Right ventricle myocardium inferior (tissue), 1 donor: ENCODE measurements around the gene SCIN. TPM values are rescaled to one million over a fixed set of nuclear protein-coding genes. Genes with fewer than 3 reads are reported as not detected.
"Not testable (repeated sequence)": the region's sequence is repeated elsewhere in the genome, so short reads cannot be mapped to it uniquely, and the experiment has no call there.

Experiments used
- ATAC-seq: fragments of 200-7000 bp; cut with Tn5 transposase; one replicate; pipeline ENCODE4 v1.9.1; 2020; ENCODE audit warnings: mild to moderate bottlenecking, moderate library complexity
- DNase-seq: peaks from one replicate; pipeline ENCODE4 v3.0.0; 2021; ENCODE audit errors: missing footprints
- intact Hi-C: fragments of 100-400 bp; cut with DNase I; formaldehyde crosslinking; loops from one replicate; pipeline ENCODE4 v1.11.0; 2022
- total RNA-seq: library from RNA; stranded (reverse); fragmentation: NEBNext Ultra II Directional; extraction: Animal tissue kit (Norgen Biotek cat#: 25700); gene quantifications from one replicate; pipeline ENCODE4 v1.2.1, GENCODE V29; 2021
- donor health status: DM: no; HTN: yes; CAD: no; lungs with severe emphysema.

The SCIN gene
- total RNA-seq, 1 donor from 2014 or later: 0.08 TPM

DNA sequence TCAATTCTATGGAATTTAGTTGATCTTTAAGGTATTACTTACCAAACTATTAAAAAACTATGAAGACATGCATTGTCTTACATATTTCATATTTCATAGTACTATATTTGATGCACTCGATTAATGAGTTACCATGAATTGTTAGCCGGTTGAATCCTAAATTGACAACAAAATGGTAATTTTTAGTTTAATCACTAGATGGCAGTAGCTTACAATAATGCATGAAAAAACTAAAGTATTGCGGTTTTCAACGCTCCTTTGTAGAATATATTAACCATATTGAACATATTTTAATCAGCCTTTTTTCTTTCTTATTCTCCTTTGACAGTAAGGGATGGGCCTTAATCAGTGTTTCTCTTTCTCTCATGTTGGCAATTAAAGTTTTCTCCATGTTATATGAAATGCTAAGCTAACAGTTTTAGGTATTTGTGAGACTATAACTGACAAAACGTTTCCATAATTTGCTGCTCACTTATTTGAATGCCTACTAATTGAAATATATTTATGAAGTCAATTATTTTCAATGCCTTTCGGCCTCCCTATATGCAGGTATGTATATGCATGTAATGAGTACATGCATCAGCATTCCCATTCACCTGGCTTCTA, 68.4 kb downstream of the SCIN start:
- intact Hi-C loops: loop anchor here (2.0 to 5.0 kb wide), 2 partner anchors 48 to 624 kb away; partner anchors contain the start of gene ARL4A
- ATAC-seq: no peak

DNA sequence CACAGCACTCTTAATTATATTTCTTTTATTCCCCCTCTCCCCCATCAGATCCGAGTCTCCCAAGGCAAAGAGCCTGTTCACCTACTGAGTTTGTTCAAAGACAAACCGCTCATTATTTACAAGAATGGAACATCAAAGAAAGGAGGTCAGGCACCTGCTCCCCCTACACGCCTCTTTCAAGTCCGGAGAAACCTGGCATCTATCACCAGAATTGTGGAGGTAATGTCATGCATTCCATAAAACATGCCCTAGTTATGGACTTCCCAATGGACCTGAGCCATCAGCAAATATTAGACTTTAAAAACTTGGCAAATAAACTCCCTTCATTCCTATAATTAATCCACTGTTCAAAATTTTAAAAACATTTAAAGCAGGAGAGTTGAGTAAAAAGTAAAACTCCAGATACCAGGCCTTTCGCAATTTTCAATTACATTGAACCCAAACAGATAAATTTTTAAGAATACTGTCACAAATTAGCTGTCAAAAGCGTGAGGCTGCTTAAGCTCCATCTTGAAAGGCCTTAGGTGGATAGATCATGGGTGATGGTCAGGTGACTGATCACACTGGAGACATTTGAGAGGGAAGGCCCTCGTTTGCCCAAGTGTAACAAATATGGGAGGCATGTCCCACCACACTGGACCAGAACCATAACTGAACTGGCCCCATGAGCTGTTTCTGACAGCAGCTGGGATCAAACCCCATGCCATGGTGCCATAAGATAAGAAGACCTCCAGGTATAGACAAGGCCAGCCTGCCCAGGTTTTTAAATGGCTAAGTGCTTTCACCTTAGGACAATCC, 70.0 kb downstream of the SCIN start:
- ATAC-seq (no peak), DNase-seq (no peak)
- intact Hi-C loops: no loop called here

More for the DNA sequence above, 68.4 kb downstream of the SCIN start:
- DNase-seq: no peak

DNA sequence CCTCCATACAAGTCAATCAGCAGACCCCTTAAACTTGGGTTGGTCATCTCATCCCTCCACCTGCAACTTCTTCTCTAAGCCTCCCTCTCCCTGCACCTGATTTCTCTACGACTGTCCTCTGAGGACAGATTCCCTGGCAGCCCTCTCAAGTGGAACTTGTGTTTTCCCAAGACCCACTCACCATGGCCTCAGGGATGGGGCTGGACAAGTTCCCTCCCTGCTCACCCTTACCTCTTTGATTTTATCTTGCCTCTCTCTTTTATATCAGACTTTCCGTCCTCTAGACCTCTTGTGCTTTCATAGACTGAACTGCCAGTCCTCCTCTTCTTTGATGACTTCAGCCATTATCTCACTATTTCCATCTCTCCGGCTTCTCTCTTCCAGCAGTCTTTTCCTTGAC, 70.7 kb downstream of the SCIN start:
- intact Hi-C loops: no loop called here
- ATAC-seq: no peak
- no peak for DNase-seq

DNA sequence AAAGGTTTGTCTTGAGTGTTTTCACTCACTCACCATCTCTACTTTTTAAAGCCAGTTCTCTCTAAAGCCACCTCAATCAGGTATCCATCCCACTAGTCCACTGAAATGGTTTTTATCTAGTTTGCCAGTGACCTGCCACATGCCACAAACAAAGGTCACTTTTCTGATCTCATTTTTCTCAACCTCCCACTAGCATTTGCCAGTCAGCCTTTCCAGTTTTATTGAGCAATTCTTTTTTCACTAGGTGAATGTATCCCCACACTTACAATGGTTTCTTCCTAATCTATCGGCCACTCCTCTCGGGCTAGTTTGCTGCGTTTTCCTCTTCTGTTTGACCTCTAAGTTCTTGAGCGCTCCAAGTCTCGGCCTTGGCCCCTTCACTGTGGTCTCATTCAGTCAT, 72.0 kb downstream of the SCIN start:
- no peak for ATAC-seq
- intact Hi-C loops: no loop called here
- DNase-seq: no peak

DNA sequence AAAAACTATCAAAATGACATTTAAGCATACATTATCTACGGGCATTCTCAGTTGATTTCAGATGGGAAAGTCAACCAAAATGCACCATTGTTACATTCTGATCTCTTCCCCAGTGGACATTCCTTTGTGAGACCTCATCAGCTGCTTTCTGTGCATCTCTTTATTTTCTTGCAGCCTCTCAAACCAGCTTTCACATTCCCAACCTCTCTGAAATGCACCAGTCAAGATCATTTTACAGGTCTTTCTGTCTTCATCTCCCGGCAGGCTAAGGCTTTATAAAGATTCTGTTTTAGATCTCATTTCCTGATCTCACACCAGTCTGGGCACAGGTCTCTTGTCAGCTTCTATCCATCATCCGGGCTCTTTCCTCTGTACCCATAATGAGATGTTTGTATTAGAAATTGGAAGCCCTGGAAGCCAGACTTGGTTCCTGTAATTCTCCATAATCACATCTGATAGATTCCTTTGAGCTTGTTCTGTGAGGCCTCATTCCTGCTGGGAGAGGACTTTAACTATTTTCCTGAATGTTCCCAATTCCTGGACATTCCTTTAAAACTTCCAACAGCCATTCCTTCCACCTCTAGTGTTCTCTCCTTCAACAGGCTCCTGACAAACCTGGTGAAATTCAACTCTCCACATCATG, 72.6 kb downstream of the SCIN start:
- intact Hi-C loops: no loop called here
- DNase-seq (no peak), ATAC-seq (no peak)

DNA sequence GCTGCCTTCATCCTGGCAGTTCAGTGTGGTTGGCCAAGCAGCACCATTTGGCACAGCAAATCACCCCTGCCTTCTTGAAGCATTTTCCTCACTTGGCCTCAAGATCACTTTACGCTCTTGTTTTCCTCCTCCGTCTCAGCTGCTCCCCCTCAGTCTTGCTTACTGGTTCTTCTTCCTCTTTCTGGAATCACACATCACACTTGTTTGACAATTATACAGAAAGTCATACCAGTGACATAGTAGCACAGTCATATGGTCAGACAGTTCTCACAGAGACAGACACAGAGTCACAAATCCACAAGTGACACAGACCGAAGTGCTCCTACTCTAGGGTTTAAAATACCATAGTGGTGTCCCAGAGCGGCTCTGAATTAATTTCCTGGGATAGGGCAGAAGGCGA, 73.1 kb downstream of the SCIN start:
- intact Hi-C loops: no loop called here
- no peak for ATAC-seq
- no peak for DNase-seq

DNA sequence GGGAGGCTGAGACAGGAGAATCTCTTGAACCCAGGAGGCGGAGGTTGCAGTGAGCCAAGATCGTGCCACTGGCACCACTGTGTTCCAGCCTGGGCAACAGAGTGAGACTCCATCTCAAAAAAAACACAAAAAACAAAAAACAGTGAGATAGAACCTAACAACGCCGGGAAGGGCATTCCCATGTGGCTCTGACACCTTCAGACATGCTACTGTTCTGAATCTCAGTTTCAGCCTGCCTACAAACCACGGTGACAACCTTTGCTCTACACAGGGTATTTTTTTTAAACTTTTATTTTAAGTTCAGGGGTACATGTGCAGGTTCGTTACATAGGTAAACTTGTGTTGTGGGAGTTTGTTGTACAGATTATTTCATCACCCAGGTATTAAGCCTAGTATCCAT, 74.7 kb downstream of the SCIN start:
- intact Hi-C loops, ATAC-seq, DNase-seq: not testable (repeated sequence)

DNA sequence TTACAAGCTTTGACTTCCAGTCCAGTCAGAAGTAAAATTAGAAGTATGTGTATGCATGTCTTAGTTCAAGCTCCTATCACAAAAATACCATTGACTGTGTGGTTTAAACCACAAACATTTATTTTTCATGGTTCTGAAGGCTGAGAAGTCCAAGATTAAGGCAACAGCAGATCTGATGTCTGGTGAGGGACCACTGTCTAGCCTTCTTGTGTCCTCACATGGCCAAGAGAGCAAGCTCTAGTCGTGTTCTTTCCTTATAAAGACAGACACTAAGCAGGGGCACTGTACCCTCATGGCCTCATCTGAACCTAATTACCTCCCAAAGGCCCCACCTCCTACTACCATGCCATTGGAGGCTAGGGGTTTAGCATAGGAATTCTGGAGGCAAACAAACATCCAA, 75.6 kb downstream of the SCIN start:
- DNase-seq: no peak
- intact Hi-C loops: no loop called here
- ATAC-seq: no peak

DNA sequence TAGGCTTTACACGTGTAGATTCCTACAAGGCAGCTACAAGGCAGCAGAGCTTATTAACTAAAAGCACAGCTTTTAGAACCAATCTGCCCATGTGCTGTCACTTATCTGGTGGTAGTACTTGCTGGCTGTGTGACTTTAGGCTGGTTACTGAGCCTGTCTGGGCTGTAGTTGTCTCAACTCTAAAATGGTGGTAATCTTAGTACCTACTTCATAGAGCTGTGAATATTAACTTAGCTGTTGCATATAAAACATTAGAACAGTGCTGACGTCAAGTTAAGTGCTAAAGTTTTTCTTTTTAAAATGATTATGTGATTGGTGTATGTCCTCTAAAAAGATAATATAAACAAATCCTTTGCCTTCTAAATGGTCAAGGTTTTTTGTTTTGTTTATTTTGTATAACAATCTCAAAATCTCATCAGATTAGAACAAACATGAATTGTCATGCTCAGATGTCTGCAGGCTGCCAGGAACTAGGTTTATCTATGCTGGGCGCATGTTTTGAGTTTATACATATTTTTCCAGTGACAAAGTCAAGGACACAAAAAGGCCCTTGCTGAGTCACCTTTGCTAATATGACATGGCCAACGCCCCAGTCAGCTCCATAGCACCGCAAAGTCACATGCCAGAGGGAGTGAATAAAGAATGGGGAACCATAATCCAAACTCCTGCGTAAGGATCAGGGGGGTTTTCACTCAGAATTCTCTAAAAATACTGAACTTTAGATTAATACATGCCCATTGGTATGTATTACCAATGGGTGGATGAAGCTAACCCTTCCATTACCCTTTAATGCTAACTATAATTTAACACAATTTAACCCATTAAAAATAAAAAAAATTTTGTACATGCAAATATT, 77.1 kb downstream of the SCIN start:
- intact Hi-C loops: no loop called here

DNA sequence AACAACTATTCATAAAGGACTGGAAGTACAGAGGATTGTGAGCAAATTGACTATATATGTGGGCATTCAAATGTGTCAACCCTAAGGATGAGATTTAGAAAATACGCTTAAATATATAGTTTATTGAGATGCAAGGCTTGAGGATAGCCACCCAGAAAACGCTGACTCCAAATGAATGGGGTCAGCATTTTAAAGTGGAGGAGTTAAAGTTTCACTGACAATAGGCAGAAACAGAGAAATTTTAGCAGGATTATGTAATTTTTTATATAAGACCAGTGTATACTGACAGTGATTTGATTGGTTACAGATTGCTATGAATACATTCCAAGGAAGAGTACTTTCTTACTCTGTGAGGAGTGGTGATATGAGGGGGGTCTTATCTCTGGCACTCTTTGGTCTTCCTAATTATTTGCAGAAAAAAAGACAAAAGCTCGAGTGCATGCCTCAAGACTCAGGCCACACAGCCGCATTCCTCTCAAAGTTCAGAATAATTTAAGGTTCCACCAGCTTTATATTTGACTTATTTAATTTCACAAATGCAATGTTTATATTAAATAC, 78.3 kb downstream of the SCIN start:
- ATAC-seq (no peak), DNase-seq (no peak)
- intact Hi-C loops: no loop called here

More for the DNA sequence above, 77.1 kb downstream of the SCIN start:
- ATAC-seq (no peak), DNase-seq (no peak)

DNA sequence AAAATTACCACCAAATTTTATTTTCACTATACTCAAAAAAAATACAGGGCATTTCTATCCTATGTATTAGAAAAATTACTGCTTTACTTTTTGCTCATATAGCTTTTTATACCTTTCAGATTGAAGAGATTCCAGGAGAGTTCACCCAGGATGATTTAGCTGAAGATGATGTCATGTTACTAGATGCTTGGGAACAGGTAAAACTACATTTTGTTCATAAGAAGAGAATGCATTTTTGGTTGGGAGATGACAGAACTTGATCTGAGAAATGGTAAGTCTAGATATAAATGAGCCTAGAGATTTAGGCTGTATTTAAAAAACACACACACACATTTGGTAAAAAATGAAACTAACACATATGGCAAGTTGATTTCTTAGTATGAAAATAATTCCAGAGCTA, 78.8 kb downstream of the SCIN start:
- no peak for DNase-seq
- ATAC-seq: no peak
- intact Hi-C loops: no loop called here

DNA sequence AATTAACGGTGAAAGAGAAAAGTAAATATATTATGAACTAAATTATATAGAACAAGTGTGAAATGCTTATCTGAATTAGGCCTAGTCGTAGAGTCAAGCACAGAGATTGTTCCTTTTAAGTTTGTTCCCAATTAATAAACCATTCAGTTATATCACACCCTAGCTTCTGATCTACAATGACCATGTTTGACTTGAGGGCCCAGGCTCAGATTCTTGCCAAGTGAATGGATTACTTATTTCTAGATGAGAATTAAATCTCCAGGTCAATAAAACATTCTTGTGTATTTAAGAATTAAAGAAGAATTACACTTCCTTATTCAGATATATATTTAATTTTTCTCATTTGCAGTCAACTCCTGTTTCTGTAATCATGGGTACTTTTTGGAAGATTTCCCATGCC, 79.6 kb downstream of the SCIN start:
- DNase-seq (no peak), ATAC-seq (no peak)
- intact Hi-C loops: no loop called here

DNA sequence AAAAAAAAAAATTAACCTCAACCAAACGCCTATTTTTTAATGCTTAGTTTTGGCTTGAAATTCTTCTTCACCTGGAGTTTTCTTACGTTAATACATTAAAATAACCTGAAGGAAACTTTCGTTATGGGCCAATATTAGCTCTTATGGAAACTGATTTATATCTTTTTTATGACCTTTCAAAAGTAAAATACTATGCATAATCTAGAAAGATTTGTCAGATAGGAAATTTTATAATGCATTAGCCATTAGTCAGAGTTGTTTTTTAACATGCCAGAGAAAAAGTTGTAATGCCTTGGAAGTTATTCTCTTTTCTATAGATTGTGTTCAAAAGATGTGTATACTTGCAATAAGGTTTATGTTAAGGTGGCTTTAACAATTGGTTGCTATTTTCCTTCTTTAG, 82.6 kb downstream of the SCIN start:
- no peak for ATAC-seq
- no peak for DNase-seq
- intact Hi-C loops: no loop called here

DNA sequence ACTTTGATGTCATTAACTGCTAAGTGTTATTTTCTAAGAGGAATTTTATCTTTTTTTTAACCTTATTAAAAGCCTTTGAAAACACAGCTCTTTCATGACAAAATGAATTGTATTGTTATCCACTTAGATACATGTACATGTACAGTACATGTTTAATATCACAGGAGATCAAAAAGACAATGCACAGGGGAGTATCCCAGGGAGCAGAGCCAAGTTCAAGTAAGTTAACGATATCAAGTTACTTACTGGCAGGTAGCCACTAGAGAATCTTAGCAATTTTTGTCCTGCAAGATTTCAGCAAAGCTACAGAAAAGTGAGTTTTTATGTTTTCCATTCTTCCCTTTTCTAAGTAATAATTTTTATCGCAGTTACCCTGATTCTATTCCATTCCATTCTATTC, 83.0 kb downstream of the SCIN start:
- intact Hi-C loops: no loop called here
- DNase-seq: no peak
- ATAC-seq: no peak

DNA sequence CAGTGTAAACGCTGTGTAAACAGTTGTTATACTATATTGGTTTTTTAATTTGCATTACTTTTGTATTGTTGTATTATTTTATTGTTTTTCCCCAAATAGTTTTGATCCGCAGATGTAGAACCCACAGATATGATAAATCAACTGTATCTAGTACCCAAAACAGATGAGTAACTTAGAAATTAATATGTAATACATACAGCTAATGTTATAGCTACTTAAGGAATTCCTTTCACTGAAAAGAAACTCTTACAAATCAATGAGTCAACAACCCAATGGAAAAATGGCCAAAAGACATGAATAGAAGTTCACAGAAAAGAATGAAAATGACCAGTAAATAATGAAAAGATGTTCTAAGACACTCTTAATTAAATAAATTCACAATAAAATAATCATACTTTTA, 84.6 kb downstream of the SCIN start:
- ATAC-seq (no peak), DNase-seq (no peak)
- intact Hi-C loops: no loop called here

DNA sequence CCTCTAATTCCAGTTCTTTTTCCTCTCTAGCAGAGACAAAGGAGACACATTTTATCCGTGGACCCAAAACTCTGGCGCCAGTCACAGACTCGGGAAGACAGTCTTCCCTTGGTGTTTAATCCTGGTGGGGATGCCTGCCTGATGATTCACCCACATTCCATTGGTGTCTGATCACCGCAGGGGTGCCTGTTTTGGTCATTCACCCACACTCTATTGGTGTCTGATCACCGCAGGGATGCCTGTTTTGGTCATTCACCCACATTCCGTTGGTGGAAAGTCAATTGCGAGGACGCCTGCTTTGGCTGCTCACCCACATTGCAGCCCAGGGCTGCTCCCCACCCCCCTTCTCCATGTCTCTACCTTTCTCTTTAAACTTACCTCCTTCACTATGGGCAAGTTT, 89.9 kb downstream of the SCIN start:
- DNase-seq, intact Hi-C loops, ATAC-seq: not testable (repeated sequence)

DNA sequence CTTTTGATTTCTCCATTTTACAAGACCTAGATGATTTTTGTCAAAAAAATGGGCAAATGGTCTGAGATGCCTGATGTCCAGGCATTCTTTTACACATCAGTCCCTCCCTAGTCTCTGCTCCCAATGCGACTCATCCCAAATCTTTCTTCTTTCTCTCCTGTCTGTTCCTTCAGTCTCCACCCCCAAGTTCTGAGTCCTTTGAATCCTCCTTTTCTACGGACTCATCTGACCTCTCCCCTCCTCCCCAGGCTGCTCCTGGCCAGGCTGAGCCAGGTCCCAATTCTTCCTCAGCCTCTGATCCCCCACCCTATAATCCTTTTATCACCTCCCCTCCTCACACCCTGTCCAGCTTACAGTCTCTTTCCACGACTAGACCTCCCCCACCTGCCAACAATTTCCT, 90.5 kb downstream of the SCIN start:
- ATAC-seq, intact Hi-C loops, DNase-seq: not testable (repeated sequence)

DNA sequence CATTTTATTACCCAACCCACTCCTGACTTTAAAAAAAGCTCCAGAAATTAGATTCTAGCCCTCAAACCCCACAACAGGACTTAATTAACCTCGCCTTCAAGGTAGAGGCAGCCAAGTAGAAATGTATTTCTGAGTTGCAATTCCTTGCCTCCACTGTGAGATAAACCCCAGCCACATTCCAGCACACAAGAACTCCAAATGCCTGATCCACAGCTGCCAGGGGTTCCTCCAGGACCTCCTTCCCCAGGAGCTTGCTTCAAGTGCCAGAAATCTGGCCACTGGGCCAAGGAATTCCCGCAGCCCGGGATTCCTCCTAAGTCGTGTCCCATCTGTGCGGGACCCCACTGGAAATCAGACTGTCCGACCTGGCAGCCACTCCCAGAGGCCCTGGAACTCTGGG, 91.1 kb downstream of the SCIN start:
- ATAC-seq (no peak), DNase-seq (no peak)
- intact Hi-C loops: no loop called here
